ENCODE data around the gene ARID4A.
A peak's percentile ranks its signal among the peaks of the same experiment; 100 is the strongest.
"Not testable (repeated sequence)": the region's sequence is repeated elsewhere in the genome, so short reads cannot be mapped to it uniquely, and the experiment has no call there.

ARID4A gene

DNA sequence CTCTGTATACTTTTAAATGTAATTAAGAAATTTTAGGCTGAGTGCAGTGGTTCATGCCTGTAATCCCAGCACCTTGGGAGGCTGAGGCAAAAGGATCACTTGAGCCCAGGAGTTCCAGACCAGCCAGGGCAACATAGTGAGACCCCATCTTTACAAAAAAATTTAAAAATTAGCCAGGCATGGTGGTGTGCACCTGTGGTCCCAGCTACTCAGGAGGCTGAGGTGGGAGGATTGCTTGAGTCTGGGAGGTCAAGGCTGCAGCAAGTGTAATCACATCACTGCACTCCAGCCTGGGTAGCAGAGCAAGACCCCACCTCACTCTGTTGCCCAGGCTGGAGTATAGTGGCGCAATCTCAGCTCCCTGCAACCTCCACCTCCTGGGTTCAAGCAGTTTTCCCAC is 63.9 kb downstream of the ARID4A start:
- DNase-seq (ENCODE audit: low spot score): not testable (repeated sequence)

DNA sequence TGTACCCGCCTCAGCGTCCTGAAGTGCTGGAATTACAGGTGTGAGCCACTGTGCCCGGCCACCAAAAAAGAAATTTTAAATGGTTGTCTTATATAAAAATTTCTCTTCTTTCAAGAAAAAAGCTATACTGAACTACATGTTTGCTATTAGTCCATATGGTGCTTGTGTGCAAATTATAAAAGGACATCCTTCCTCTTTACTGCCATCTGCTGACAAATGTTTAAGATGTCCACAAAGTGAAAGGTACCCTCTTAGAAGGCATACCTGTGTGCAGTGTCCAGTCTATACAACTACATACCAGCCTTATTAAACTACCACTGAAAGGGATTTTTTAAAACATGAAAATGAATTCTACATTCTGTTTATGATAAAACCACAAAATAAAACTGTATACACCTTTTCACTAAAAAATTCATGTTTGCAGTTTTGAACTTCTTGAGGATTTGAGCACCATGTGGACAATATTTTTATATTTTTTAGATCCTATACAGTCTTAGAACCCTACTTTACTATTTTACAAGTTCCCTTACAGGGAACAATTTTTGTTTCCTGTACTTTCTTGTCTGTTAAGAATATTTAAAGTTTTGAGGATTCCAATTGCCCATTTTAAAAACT is 64.5 kb downstream of the ARID4A start:
- DNase-seq (ENCODE audit: low spot score): peak; percentile 18

DNA sequence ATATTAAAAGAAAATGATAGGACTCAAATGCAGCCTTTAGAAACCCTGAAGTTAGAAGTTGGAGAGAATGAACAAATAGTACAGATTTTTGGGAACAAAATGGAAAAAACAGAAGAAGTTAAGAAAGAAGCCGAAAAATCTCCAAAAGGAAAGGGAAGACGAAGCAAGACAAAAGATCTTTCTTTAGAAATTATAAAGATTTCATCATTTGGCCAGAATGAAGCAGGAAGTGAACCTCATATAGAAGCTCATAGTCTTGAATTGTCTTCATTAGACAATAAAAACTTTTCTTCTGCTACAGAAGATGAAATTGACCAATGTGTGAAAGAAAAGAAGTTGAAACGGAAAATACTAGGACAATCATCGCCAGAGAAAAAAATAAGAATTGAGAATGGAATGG is 66.0 kb downstream of the ARID4A start:
- no peak for DNase-seq (ENCODE audit: low spot score)

DNA sequence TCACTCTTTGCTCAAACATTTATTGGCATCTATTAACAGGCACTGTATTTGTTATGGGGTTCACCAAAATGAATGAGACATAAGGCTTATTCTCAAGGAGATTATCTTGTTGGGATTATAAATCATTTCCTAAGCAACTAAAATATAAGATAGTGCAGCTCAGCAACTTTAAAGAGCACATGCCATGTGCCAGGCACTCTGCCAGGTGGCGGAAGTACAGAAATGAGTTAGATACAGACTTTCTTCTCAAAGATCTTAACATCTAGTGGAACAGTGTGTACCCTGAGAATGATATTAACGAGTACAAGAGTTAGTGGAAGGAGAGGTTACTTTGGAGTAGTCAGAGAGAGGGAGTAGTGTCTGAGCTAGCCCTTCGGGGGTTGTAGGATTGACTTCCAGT is 68.9 kb downstream of the ARID4A start:
- DNase-seq (ENCODE audit: low spot score): no peak

DNA sequence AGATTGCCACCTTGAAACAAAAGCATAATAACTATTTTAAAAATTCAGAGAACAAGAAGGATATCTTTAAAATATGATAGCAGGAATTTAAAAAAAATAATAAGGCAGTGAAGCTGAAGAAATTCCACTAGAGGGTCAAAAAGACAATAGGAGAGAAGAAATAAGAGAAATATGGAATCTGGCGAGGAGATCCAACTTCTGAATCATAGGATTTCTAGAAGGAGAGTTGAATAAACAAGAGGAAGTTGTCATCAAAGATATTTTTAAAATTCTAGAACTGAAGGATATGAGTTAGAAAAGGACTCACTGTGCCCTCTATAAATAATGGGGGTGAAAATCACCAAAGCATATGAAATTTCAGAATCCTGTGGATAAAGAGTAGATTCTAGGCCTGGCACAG is 70.6 kb downstream of the ARID4A start:
- no peak for DNase-seq (ENCODE audit: low spot score)

DNA sequence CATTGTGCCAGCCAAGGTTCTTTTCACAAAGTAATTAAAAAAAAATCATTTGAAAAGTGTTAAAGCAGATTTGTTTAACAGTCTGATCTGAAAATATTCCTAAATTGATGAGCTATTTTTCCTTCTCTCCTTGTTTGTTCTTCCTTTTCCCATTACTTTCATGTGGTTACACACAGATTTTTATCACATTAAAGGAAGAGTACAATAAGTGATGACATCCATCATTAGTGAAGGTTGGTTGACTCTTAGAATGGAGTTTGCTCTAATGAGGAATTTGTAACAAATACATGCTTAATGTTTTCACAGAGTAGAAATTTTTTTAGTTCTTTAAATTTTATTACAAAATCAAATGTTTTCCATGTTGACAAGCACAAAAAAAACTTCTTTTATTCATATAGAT is 78.4 kb downstream of the ARID4A start:
- DNase-seq (ENCODE audit: low spot score): no peak

DNA sequence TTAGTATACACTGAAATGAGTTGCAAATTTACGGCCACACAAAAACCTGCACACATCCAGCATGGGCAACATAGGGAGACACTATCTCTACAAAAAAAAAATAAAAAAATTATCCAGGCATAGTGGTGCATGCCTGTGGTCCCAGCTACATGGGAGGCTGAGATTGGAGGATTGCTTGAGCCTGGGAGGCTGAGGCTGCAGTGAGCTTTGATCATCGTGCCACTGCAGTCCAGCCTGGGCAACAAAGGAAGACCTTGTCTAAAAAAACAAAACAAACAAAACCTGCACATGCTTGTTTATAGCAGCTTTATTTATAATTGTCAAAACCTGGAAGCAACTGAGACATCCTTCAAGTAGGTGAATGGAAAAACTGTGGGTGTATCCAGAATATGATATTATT is 92.5 kb downstream of the ARID4A start:
- DNase-seq (ENCODE audit: low spot score): no peak

DNA sequence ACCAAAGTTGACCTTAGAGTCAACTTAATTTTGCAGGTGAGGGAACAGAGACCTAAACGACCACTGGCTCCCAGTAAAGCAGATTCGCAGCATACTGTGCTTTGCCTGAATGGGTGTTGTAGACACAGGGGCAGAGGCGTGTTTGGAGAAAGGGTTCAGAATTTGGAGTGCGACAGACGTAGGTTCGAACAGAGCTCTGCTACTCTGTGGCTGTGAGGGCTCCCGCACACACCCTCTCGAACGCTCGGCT is 97.1 kb downstream of the ARID4A start:
- no peak for DNase-seq (ENCODE audit: low spot score)

DNA sequence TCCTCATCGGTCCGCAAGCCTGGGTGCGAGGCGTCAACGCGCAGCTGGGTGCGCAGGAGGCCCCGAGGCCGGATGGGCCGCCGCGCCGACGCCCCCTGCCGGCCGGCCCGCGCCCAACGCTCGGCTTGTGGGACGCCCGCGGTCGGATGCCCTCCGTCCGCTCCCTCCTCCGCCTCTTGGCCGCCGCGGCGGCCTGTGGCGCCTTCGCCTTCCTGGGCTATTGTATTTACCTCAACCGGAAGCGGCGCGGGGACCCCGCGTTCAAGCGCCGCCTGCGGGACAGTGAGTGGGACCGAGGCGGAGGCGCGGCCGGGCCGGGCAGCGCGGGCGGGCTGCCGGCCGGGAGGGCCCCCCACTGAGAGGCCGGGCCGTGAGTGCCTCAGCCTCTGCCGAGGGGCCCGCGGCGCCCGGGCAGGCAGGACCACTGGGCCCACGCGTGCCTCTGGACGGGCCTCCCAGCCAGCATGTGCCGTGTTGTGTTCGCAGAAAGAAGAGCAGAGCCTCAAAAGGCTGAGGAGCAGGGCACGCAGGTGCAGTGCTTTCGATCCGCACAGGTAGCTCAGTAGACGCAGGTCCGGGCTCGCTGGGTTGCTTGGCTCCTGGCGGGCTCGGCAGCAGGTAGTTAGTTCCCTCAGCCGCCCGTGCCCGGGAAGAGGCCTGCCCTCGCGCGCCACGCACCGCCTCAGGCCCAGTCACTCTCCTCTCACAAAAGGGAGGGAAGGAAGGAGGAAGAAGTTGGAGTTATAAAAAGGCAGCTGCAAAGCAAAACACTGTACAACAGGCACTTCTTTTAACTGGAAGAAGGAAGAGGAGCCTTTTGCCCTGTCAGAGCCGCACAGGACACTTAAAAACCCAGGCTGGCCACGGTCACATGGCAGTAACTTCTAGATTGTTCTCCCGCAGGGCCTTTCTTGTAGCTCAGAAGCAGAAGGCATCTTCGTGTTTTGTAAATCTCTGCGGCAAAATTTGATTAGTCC is 97.7 kb downstream of the ARID4A start, which contains the start of gene TOMM20L:
TOMM20L (plus strand) TSS at position 119 of the 977 bp plus-strand sequence; CDS start at position 147, 28 bp downstream.
- peak; percentile 87 for DNase-seq (ENCODE audit: low spot score)

DNA sequence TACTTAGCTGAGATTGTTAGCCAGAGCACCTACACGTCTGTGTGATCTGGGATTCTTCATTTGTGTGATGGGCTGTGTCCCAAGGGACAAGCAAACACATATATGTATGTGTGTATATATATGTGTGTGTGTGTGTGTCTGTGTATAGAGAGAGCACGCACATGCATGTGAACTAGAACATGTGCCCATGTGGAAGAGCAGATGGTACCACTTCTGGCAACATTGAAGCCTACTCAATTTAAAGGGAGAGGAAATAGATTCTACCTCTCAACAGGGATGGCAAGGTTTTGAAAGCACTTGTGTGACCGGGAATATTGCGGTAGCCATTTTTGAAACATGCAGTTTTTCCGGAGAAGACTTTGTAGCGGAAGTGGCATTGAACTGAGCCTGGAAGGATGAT is 98.8 kb downstream of the ARID4A start:
- no peak for DNase-seq (ENCODE audit: low spot score)

DNA sequence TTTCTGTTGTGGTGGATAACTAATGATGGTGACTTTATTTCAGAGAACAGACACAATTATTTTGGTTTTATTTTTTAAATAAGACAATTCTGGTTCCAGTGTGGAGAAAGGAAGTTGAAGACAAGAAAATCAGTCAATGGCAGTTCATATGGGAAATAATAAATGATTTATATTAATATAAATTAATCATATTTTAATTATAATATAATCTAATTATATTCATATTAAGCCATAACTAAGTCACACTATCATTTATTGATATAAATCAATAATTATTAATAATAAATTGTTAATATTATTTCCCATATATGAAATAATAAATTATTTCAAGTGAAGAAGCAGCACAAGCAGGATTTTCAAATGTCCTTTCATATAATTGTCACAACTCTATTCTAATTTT is 100.1 kb downstream of the ARID4A start:
- no peak for DNase-seq (ENCODE audit: low spot score)

DNA sequence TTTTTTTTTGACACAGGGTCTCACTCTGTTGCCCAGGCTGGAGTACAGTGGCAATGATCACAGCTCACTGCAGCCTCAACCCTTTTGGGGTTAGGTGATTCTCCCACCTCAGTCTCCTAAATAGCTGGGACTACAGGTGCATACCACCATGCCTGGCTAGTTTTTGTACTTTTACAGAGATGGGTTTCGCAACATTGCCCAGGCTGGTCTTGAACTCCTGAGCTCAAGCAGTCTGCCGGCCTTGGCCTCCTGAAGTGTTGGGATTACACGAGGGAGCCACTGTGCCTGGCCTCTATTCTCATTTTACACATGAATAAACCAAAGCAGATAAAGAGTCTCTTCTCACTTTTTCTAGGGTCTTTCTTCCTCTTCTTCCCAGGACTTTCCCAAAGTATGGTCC is 100.5 kb downstream of the ARID4A start:
- DNase-seq (ENCODE audit: low spot score): no peak

DNA sequence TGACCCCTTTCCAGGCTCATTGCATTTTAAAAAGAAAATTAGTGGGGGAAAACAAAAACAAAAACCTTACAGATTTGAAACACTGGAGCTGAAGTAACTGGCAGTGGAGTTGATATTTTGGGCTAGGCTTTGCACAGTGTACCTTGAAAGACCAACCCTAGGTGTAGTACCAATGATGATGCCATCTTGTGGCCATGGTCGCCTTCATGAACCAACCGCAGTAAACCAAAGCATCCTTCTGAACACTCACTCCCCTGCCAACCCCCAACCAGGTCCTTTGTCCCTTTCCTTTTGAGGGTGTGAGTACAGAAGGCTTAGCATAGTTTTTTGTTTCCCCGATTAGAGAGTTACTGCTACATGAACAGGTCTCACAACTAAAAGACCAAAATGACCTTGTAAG is 103.2 kb downstream of the ARID4A start:
- no peak for DNase-seq (ENCODE audit: low spot score)

DNA sequence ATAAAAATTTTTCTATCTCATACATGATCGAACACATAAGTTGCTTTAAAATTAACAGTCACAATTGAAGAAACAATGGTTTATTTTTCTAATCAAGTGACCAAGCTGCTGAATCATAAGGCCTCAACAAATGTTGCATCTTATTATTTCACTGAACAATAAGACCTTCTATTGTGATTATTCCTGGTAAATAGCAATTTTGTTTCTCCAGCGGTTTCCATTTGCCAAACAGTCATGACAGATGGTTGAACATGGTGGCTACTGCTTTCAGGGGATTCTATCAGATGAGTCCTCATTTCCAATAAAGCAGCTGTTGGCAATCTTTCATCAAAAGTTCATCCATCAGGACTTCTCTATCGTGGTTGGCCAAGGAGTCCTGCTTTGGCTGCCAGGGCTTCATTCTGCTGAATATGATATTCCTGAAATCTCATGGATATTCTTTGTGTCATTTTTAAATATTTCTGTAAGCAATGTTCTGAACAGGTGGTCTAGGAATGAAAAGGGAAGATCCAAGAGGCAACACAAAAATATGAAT is 110.4 kb downstream of the ARID4A start:
- no peak for DNase-seq (ENCODE audit: low spot score)

DNA sequence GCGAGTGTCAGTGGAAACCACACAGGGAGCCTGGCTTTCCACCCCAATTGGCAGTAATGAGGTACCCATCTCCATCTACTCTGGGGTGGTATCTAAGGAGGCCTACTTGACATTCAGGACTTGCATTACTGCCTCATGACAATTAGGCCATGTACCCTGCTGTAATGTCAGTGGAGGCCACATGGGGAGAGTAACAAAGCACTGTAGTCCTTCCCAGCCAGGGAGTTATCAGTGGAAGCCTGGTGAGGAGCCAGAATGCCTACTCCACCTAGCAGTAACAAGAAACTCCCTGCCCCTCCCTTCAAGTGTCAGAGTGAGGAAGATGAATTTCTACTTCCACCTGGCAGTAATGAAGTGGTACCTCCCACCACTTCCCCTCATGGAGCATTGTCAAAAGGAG is 116.5 kb downstream of the ARID4A start:
- no peak for DNase-seq (ENCODE audit: low spot score)

DNA sequence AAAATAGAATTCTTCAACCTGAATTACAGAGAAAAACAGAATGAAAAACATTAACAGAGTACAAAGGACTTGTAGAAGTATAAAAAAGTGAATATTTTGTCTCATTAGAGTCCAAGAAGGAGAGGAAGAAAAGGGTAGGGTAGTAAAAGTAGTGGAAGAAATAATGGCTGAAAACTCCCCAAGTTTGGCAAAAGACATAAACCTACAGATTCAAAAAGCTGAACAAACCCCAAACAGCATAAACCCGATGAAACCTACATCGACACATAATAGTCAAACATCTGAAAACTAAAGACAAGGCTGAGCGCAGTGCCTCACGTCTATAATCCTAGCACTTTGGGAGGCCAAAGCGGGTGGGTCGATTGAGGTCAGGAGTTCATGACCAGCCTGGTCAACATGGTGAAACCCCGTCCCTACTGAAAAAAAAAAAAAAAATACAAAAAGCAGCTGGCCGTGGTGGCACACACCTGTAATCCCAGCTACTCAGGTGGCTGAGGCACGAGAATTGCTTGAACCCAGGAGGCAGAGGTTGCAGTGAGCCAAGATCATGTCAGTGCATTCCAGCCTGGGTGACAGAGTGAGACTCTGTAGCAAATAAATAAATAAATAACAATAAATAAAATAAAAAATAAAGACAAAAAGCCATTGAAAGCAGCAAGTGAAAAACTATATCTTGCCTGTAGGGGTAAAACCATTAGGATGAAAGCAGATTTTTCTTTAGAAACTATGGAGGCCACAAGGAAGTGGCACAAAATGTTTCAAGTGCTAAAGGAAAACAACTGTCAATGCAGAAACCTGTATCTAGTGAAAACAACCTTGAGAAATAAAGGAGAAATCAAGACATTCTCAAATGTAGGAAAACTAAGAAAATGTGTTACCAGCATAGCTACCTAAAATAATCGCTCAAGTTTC is 117.5 kb downstream of the ARID4A start:
- no peak for DNase-seq (ENCODE audit: low spot score)

DNA sequence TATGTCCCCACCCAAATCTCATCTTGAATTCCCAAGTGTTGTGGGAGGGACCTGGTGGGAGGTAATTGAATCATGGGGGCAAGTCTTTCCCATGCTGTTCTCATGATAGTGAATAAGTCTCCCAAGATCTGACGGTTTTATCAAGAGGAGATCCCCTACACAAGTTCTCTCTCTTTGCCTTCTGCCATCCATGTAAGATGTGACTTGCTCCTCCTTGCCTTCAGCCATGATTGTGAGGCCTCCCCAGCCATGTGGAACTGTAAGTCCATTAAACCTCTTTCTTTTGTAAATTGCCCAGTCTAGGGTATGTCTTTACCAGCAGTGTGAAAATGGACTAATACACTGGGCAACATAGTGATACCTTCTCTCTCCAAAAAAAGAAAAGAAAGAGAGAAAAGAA is 118.6 kb downstream of the ARID4A start:
- not testable (repeated sequence) for DNase-seq (ENCODE audit: low spot score)

Data from HuH-7 (cell line).